CD4-positive, alpha-beta T cell (primary cell): ENCODE measurements around the gene ENO4. TPM values are rescaled to one million over a fixed set of nuclear protein-coding genes. Genes with fewer than 3 reads are reported as not detected.

Source experiments
- ATAC-seq: fragments of 200-7000 bp; cut with Tn5 transposase; one replicate; pipeline ENCODE4 v1.10.0; 2022; ENCODE audit warnings: mild to moderate bottlenecking; ENCODE audit not compliant: poor library complexity
- CTCF ChIA-PET: fragments of 350-600 bp; sonication (Branson Sonifier 250); formaldehyde crosslinking; loops from one replicate; lab custom pipeline; 2021; ENCODE audit warnings: antibody characterized with exemption, inconsistent platforms; lab: Charles Lee
- POLR2A ChIA-PET: fragments of 350-600 bp; sonication (Branson Sonifier 250); formaldehyde crosslinking; loops from one replicate; lab custom pipeline; 2021; ENCODE audit warnings: antibody characterized with exemption, inconsistent platforms; lab: Charles Lee
- DNase-seq, 14 experiments: peaks; one replicate each; pipeline ENCODE4 v3.0.0-alpha.2; 2013 to 2020; ENCODE audit warnings: mixed read lengths in 2 of 14
- H3K27ac ChIP-seq, 2 donors: one replicate each; pipeline versions ENCODE4 v1.5.1 to v1.7.0; 2013; ENCODE audit warnings: low read length in 2 of 2, low read depth in 1 of 2, mild to moderate bottlenecking in 1 of 2
- H3K27me3 ChIP-seq, 2 experiments: 1 replicate in 1 of 2; 2 replicates in 1 of 2; pipeline versions ENCODE4 v1.6.1 to v1.7.0; 2013; ENCODE audit warnings: low read length in 2 of 2, control low read depth in 1 of 2, mild to moderate bottlenecking in 1 of 2, moderate library complexity in 1 of 2; ENCODE audit not compliant: insufficient read depth in 2 of 2, control insufficient read depth in 1 of 2
- H3K36me3 ChIP-seq: one replicate; pipeline ENCODE4 v1.6.1; 2013; ENCODE audit warnings: low read length, control low read depth; ENCODE audit not compliant: insufficient read depth
- H3K4me1 ChIP-seq: one replicate; pipeline ENCODE4 v1.6.1; 2013; ENCODE audit warnings: low read length, control low read depth; ENCODE audit not compliant: insufficient read depth
- H3K4me3 ChIP-seq: one replicate; pipeline ENCODE4 v1.5.1; 2013; ENCODE audit warnings: mild to moderate bottlenecking, low read length, moderate library complexity
- H3K9me3 ChIP-seq, 2 experiments: 1 replicate in 1 of 2; 2 replicates in 1 of 2; pipeline versions ENCODE4 v1.6.1 to v1.7.0; 2013; ENCODE audit warnings: low read length in 2 of 2, mild to moderate bottlenecking in 2 of 2, control low read depth in 1 of 2, moderate library complexity in 1 of 2; ENCODE audit not compliant: control insufficient read depth in 1 of 2, insufficient read depth in 1 of 2
- H3K27ac Mint-ChIP-seq: one replicate; pipeline ENCODE4 v1.8.0; 2020; ENCODE audit warnings: mixed read lengths
- H3K27me3 Mint-ChIP-seq: one replicate; pipeline ENCODE4 v1.8.0; 2021; ENCODE audit warnings: mixed read lengths
- H3K36me3 Mint-ChIP-seq: one replicate; pipeline ENCODE4 v1.8.0; 2021; ENCODE audit warnings: low read depth, mixed read lengths
- H3K4me1 Mint-ChIP-seq: one replicate; pipeline ENCODE4 v1.8.0; 2021; ENCODE audit warnings: low read depth, mixed read lengths
- H3K4me3 Mint-ChIP-seq: one replicate; pipeline ENCODE4 v1.8.0; 2020; ENCODE audit warnings: mild to moderate bottlenecking, mixed read lengths
- H3K9me3 Mint-ChIP-seq: one replicate; pipeline ENCODE4 v1.8.0; 2020; ENCODE audit warnings: mixed read lengths
- CTCF ChIP-seq: fragments of 200-600 bp; IDR thresholded peaks from one replicate; pipeline ENCODE4 v1.8.0; 2022; ENCODE audit warnings: antibody characterized with exemption, mild to moderate bottlenecking
- intact Hi-C, 2 experiments: fragments of 100-400 bp; cut with DNase I in 1 of 2; cut with micrococcal nuclease in 1 of 2; formaldehyde crosslinking; loops; one replicate each; pipeline versions ENCODE4 v1.15.1 to v1.9.0; 2023 to 2025; cut with DNase I, micrococcal nuclease
- polyA plus RNA-seq, 2 donors: library from polyadenylated mRNA; unstranded; fragments of 120-200 nt; gene quantifications; one replicate each; pipeline ENCODE4 v1.2.1, GENCODE V29; 2013
- total RNA-seq, 174 experiments: library from RNA in 2 of 174; stranded (reverse) in 2 of 174; gene quantifications; one replicate each; pipeline ENCODE4 v1.2.3 and lab custom pipeline; 2021 to 2026

Gene ENO4
- total RNA-seq (not detected), total RNA-seq (lab: John Stamatoyannopoulos, UW) (0 to 0.25 (median 0) reads per million in 172 experiments)
- polyA plus RNA-seq (2013, experiment 1 of 2), result not detected
- polyA plus RNA-seq (2013, experiment 2 of 2), result 0.11 TPM

GRCh38 chr10:116849248-116850057 lies at the start of gene ENO4:
ENO4 (plus strand) TSS chr10:116849499; CDS start chr10:116849567, 68 bp downstream.
- peak in 6 of 14 experiments; percentile 6 to 55 (median 43) for DNase-seq
- ATAC-seq, result peak; percentile 28
- peaks cover 70% of the 10 kb centered on the region for H3K27me3 Mint-ChIP-seq

GRCh38 chr10:116800286-116800929 lies 48.9 kb upstream of the ENO4 start:
- H3K9me3 ChIP-seq, result no peaks in the 10 kb centered on the region
- Mint-ChIP-seq H3K27me3 (peaks cover 49% of the 10 kb centered on the region), H3K9me3 (no peaks in the 10 kb centered on the region), H3K4me3 (no peak overlapping the region), H3K36me3 (no peaks in the 10 kb centered on the region), H3K27ac (no peak overlapping the region), H3K4me1 (no peaks in the 10 kb centered on the region)
- H3K4me3 ChIP-seq, result no peak overlapping the region
- peaks cover 0 to 7% of the 10 kb centered on the region in 2 experiments for H3K27me3 ChIP-seq
- POLR2A ChIA-PET, result no interaction called here
- intact Hi-C loops, result no loop called here
- H3K27ac ChIP-seq, result no peak overlapping the region
- DNase-seq (no peak), ATAC-seq (no peak)
- TF ChIP-seq CTCF, result no peak
- no peaks in the 10 kb centered on the region for H3K36me3 ChIP-seq
- H3K4me1 ChIP-seq, result no peaks in the 10 kb centered on the region
- CTCF ChIA-PET, result no interaction called here

More at GRCh38 chr10:116849248-116850057, at the start of gene ENO4:
- Mint-ChIP-seq H3K4me1 (peaks cover 15% of the 10 kb centered on the region), H3K36me3 (no peaks in the 10 kb centered on the region), H3K9me3 (no peaks in the 10 kb centered on the region), H3K4me3 (peak within 1 kb of the TSS; percentile 70), H3K27ac (peak within 1 kb of the TSS; percentile 35)
- intact Hi-C loops, result no loop called here
- CTCF ChIA-PET, result no interaction called here
- no peak within 1 kb of the TSS for H3K27ac ChIP-seq
- H3K36me3 ChIP-seq, result no peaks in the 10 kb centered on the region
- peaks cover 9% of the 10 kb centered on the region for H3K4me1 ChIP-seq
- POLR2A ChIA-PET, result no interaction called here
- H3K27me3 ChIP-seq, result peaks cover 19 to 51% of the 10 kb centered on the region in 2 experiments
- peaks cover 0 to 14% of the 10 kb centered on the region in 2 experiments for H3K9me3 ChIP-seq
- H3K4me3 ChIP-seq, result peak within 1 kb of the TSS; percentile 50
- TF ChIP-seq CTCF, result no peak

- intact Hi-C loops, result no loop called here
- ChIA-PET POLR2A (no interaction called here), CTCF (interaction anchor here (0.7 kb wide), 1 partner anchor 14 kb away, joined by 3 read pairs; no protein-coding TSS in a partner anchor)
- H3K4me3 Mint-ChIP-seq, result no peak overlapping the region
- no peak for TF ChIP-seq CTCF
- ATAC-seq (no peak), DNase-seq (no peak)
- H3K4me3 ChIP-seq, result no peak overlapping the region
- no peaks in the 10 kb centered on the region for H3K4me1 ChIP-seq
- H3K27ac ChIP-seq, result no peak overlapping the region
- no peaks in the 10 kb centered on the region for H3K36me3 Mint-ChIP-seq
- no peaks in the 10 kb centered on the region for H3K4me1 Mint-ChIP-seq
- H3K27me3 Mint-ChIP-seq, result peaks cover 45% of the 10 kb centered on the region
- H3K9me3 Mint-ChIP-seq, result no peaks in the 10 kb centered on the region
- no peaks in the 10 kb centered on the region for H3K36me3 ChIP-seq
- H3K27me3 ChIP-seq, result peaks cover 0 to 4% of the 10 kb centered on the region in 2 experiments
- H3K9me3 ChIP-seq, result no peaks in the 10 kb centered on the region
- H3K27ac Mint-ChIP-seq, result no peak overlapping the region
Measured at GRCh38 chr10:116801658-116802057, 47.6 kb upstream of the ENO4 start.
